Hepatic stellate cell (primary cell): ENCODE data around the gene DAP.
"Not testable (repeated sequence)": the region's sequence is repeated elsewhere in the genome, so short reads cannot be mapped to it uniquely, and the experiment has no call there.

ENCODE experiments used
- DNase-seq: peaks from one replicate; pipeline ENCODE4 v3.0.0; 2011; ENCODE audit warnings: low spot score

DAP gene

DNA sequence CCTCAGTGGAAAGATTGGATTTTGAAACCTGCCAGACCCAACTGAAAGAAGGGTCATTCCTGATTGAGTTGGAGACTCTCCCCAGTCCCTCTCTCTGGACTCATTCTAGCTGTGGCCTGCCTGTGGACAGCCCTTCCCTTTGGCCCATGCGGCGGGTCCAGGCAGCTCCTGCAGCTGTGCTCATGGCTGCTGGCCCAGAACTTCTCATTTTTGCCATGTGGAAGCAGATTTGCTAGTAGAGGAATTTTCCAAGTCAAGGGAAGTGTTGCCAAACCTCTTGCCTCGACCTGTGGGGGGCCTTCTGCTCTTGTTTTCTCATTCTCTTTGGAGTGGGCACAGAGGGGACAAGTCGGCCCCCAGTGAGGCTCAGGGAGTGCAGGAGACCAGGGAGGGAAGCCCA lies 108.0 kb downstream of the DAP start:
- DNase-seq, result no peak

DNA sequence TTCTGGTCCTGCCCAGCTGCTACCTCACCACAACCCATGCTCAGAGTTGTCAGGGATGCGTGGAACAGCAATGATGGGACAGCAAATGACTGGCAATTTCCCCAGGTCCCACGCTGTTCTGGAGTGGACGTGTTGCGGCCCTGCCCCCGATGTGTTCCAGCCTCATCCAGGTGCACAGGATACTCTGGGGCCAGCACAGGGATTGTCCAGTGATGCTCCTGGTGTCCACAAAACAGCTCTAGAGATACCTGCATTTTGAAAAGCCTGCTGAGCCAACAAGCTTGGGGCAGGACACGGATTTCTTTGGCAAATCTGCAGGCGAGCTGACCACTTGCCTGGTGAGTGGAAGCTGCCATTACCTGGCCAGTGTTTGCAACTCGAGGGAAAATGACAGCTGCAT lies 108.4 kb downstream of the DAP start:
- no peak for DNase-seq

DNA sequence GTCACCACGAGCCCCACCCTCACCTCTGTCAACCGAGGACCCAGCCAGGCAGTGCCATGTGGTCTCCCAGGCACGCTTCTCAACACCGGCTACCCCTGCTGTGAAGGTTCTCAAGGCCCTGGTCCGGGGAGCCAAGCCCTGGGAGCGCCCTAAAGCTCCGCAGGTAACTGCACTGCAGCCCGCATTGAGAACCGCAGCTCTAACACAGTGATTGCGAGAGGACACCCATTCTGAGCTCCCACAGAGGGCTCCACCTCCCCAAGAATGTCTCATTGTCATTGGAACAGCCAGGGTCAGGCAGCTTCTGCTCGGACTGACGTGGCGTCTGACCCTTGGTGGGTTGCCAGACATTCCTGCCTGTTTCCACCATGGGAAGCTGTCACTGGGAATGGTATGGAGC lies 108.9 kb downstream of the DAP start:
- no peak for DNase-seq

DNA sequence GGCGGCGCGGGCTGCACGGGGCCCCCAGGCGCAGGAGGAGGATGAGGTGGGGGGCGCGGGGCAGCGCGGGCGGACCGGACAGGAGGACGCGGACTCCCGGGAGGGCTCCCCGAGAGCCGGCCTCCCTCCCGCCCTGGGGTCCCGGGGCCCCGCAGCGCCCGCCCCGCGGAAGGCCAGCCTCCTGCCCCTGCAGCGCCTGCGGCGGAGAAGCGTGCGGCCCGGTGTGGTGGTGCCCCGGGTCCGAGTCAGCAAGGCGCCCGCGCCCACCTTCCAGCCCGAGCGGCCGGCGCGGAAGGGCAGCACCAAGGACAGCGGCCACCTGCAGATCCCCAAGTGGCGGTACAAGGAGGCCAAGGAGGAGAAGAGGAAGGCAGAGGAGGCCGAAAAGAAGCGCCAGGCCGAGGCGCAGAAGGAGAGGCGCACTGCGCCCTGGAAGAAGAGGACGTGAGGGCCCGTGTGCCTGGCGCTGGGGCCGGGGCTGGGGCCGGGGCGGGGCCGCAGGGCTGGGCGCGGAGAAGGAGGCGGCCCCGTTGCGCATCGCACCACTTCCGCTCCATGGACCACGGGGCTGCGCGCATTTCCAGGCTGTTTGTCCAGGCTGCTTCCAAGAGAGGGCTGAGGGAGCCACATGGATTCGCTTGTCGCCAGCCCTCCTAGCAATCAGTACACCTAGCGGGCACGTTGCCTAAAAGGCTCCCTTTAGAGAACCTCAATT lies 111.2 kb downstream of the DAP start:
- DNase-seq, result no peak

DNA sequence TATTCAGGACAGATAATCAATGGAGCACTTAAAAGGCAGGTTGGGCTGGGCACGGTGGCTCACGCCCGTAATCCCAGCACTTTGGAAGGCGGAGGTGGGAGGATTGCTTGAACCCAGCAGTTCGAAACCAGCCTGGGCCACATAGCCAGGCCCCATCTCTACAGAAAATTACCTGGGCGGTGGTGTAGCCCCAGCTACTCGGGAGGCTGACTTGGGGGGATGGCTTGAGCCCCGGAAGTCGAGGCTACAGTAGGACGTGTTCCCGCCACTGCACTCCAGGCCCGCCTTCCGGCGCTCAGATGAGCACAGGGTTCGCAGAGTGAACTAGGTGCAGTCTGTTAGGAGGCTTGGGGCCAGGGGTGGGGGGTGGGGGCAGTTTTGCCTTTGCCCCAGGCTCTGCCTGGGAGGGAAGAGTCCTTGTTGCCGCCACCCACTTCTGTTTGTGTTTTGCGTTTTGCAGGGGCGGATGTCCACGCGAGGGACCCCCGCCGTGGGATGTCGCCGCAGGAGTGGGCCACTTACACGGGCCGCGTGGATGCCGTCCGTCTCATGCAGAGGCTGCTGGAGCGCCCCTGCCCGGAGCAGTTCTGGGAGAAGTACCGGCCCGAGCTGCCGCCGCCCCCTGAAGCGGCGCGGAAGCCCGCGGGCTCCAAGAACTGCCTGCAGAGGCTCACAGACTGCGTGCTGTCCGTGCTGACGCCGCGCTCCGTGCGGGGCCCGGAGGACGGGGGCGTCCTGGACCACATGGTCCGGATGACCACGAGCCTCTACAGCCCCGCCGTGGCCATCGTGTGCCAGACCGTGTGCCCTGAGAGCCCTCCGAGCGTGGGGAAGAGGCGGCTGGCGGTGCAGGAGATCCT lies 112.0 kb downstream of the DAP start:
- DNase-seq, result no peak

DNA sequence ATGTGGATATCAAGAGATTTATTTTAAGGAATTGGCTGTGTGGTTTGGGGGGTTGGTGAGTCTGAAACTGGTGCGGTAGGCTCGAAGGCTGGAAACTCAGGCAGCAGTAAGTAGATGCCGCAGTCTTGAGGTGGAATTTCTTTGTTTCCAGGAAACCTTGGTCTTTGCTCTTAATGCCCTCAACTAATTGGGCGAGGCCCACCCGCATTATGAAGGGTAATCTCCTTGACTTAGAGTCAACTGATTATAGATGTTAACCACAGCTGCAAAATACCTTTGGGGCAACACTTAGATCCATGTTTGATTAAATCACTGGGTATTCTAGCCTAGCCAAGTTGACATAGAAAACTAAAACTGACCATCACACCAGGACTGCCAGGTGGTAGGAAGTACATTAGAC lies 113.4 kb downstream of the DAP start:
- no peak for DNase-seq

DNA sequence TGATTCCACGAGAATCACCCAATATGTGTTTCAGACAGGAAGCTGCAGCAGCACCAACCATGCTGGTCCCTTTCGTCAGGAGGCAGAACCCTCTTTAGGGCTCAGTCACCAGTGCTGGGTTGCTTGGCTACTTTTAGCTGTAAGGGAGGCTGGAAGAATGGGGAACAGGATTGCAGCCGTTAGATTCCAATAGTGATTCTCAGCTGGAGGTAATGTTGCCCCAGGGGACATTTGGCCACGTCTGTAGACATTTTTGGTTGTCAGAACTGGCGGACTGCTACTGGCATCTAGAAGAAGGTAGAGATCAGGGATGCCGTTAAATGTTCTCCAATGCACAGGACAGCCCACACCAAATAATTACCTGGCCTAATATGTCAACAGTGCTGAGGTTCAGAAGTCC lies 115.4 kb downstream of the DAP start:
- no peak for DNase-seq

DNA sequence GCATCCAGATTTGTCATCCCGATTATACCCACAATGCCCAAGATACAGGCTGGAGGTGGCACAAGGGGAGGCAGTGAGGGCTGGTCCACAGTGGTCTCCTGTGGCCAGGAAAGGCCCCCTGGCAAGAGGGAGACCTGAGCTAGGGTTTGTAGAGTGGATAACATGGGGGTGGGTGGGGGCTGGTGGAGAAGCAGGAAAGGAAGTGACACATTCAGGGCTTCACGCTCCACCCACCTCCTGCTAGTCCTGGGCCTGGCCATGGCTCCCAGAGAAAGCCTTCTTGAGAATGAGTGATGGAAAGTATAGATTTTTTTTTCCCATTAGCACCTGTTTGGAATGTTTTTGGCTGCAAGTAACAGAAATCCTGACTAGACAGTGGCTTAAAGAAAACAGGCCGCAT lies 115.9 kb downstream of the DAP start:
- DNase-seq, result no peak

DNA sequence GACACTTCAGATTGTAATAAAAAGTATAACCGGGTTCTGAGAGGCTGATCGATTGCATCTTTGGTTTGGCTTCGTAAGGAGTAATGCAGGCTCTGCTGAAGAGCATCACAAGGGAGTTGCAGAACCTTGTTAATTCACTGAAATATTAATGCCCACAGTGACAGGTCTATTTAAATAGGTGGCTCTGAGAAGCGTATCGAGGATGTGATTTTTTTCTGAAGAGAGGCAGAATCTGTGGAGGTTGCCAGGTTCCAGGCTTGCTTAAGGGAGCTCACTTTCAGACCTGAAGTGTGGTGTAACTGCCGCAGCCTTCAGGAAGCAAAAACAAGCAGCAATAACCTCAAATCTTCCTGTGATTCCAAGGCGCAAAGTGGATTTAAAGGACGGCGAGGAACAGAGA lies 116.8 kb downstream of the DAP start:
- DNase-seq, result no peak

DNA sequence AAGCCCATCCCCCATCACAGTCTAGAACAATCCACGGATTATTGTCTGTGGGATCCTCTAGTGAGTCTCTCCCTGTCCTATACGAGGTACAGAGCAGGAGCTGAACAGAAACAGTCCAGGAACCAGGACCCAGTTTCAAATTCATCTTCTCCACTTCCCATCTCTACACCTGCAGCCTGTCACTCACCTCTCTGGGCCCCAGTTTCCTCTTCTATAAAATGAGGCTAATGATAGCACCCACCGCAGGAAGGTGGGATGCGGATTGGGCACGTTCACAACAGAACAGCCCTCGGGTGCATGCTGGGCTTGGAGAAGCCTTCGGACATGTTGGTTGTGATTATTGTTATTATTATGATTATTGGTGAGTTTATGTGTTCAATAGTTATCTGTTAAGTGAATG lies 118.7 kb downstream of the DAP start:
- no peak for DNase-seq

DNA sequence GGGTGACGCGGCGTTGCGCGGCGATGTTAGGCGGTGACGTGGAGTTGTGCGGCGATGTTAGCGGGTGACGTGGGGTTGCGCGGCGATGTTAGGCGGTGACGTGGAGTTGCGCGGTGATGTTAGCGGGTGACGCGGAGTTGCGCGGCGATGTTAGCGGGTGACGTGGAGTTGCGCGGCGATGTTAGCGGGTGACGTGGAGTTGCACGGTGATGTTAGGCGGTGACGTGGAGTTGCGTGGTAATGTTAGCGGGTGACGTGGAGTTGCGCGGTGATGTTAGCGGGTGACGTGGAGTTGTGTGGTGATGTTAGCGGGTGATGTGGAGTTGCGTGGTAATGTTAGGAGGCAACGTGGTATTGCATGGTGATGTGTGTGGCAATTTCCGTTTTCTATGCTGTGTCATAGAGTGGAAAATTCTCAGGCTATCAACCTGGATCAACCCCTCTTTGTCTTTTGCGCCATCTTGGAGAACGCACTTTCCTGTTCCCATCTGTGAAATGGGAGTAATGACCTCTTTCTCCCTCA lies 121.1 kb downstream of the DAP start:
- no peak for DNase-seq

DNA sequence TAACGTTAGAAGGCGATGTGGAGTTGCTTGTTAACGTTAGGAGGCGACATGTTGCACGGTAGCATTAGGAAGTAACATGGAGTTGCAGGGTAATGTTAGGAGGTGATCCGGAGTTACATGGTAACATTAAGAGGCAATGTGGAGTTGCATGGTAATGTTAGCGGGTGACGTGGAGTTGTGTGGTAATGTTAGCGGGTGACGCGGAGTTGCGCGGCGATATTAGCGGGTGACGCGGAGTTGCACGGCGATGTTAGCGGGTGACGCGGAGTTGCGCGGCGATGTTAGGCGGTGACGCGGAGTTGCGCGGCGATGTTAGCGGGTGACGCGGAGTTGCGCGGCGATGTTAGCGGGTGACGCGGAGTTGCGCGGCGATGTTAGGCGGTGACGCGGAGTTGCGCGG lies 122.3 kb downstream of the DAP start:
- DNase-seq, result not testable (repeated sequence)

DNA sequence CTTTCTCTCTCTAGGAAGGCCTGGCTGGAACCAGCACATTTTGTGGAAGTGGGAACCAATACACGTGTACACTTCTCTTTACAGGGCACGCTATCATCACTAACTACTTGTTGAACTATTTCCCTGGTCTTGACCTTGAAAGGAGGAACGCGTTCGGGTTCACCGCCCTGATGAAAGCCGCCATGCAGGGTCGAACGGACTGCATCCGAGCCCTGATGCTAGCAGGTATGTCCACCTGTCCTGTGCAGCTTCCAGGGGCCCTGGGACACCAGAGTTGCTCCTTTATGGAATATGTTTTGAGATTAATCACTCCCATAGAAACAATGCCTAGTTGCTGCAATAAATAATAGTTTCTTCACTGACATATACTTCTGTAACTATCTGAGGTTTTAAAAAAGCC lies 123.1 kb downstream of the DAP start:
- no peak for DNase-seq

DNA sequence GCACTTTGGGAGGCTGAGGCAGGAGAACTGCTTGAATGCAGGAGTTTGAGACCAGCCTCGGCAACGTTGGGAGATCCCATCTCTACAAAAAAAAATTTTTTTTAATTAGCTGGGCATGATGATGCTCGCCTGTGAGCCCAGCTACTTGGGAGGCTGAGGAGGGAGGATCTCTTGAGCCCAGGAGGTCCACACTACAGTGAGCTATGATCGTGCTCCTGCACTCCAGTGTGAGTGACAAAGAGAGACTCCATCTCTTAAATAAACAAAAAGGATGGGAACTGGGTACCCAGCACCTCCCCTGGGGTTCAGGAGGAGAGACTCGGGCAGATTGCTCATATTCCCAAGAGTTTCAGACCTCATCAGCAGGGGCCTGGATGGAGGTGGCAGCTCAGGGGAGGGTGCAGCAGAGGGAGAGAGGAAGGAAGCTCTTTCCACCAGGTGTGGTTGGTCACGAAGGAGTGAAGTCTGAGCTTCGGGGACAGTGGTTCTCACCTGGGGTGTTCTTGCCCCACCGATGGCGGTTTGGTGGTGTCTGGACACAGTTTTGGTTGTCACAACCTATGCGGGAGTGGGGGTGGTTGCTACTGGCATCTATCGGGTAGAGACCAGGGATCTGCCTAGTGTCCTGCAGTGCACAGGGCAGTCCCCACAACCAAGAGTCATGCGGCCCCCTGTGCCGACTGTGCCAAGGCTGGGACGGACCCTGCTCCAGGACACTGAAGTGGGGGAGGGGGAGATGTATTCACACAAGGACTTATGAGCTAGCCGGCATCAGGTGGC lies 124.5 kb downstream of the DAP start:
- DNase-seq, result no peak

DNA sequence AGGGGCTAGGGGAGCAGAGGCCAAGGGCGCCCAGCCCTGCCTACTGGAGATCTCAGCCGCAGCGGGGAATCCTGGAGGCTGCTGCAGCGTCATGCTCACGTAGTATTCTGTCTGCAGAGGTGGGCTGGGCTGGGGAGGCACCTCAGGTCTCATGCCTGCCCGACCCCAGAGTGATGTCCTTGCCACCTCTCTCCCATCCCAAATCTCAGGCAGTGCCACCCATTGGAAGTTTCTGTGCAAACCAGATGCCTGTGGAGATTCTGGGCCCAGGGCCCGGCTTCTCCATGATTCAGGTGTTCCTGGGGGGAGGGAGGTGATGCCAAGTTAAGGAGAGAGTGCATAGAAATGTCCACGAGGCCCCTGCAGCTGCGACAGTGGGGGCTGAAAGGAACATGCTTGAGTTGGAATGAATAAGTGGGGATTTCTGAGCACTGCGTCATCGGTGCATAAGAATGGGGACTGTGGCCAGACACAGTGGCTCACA lies 125.1 kb downstream of the DAP start:
- DNase-seq, result no peak

DNA sequence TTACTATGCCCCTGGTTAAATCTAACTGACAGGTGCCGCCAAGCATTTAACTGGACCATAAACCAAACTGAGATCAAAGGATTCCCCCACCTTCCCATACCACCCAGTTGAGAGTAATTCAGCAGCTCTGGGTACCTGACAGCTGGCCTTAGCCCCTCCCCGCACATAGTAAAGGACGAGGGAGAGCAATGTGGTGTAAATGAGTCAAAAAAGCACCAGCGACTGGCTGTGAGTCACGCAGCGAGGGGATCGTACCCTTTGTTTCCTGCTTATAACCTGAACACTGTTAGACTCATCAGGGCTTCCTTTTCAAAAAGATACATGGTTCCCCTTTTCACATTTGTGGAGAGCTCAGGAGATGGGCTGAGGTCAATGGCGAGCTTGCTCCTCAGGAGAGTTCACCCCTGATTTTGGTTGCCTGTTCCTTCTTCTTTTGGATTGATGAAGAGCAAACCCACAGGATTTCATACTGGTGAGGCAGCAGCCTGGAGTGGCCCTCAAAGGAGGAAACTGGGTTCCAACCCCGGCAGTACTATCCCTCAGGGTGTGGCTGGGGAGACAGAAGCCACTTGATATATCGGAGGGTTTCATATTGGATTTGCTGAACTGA lies 125.7 kb downstream of the DAP start:
- peak; percentile 54 for DNase-seq

DNA sequence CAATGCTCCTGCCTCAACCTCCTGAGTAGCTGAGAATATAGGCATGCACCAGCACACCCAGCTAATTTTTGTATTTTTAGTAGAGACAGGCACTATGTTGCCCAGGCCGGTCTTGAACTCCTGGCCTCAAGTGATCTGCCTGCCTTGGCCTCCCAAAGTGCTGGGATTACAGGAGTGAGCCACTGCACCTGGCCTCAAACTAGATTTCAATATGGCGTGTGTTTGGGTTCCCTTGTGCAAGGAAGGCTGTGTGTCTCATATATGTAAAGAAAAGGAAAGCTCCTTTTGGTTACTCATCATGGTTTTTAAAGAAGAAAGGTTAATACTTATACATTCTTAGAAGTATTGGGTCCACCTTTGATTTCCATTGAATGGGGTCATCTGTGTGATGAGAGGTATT lies 126.5 kb downstream of the DAP start:
- DNase-seq, result no peak

DNA sequence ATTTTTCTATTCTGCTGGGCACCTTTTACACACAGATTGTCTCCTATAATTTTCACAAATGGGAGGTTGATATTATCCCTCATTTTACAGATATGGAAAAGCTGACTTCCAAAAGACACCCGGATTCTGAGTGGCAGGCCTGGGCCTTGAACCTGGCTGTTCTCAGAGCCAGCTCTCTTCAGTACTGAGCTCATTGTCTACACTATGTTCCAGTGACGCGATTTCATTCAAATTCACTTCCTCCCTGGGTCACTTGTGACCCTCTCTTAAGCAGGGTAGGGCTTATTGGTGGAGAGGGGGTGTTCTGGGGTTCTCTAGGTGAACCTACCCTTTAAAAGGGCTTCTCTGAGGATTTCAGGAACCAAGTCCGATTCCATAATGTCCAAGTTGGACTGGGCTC lies 127.0 kb downstream of the DAP start:
- DNase-seq, result no peak

DNA sequence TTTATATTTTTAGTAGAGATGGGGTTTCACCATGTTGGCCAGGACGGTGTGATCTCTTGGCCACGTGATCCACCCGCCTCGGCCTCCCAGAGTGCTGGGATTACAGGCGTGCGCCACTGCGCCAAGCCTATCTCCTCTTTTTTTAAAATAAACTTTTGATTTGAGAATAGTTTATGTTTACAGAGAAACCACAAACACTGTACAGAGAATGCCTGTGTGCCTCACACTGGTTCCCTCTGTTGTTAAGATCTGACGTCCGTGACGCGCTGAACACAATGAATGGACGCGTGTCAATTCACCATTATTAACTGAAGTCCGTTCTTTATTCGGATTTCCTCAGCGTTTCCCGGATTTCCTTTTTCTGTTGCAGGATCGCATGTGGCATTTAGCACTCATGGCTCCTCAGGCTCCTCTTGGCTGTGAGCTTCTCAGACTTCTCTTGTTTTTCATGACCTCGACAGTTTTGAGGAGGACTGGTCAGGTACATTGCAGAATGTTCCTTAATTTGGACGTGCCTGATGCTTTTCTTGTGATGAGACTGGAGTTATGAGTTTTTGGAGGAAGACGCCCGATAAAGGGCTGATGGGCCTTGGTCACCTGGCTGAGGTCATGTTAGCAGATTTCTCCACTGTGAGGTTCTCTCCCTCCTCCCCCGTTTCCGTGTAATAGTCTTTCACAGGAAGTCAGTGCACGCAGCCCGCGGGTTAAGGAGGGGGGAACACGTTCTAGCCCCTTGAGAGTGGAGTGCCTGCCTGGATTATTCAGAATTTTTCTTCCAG lies 127.6 kb downstream of the DAP start:
- no peak for DNase-seq

DNA sequence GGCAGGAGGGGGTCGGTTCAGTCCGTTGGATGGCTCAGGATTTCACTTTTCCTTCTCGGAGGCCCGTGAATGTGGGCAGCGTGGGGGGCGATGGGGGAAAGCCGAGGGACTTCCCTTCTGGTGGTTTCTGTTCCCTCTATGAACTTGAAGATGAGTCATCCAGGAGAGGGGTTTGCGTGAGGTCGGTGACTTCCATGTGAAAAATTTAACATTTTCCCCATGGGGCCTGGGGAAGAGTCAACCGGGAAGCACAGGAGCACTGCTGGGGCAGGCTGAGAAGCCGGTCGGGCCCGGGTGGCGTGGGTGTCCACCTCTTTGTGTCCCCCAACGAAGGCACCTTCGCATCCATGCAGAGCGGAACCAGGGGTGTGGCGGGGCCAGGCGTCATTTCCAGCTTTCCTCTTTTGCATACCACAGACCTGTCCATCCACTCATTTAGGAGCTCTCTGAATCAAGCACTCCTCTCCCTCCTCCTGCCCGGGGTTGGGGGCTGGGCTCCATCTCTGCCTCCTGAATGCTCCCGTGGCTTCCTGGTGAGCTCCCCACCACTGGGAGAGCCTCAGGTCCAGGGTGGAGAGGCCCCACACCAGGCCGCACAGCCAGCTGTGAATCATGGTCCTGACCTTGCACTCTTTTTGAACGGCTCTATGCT lies 128.8 kb downstream of the DAP start:
- DNase-seq, result peak; percentile 33
